ENCODE measurements around the gene ATOH8.

ATOH8 gene

GRCh38 chr2:85755122-85756027 lies 1.6 kb downstream of the ATOH8 start:
- no CpG with 5 or more reads among the region's 33 CpGs for WGBS (ENCODE audit: insufficient coverage, insufficient read length)
- Histone ChIP-seq H3K9me3 (ENCODE audit: control insufficient read depth, insufficient read depth, low read length) (no peaks in the 10 kb centered on the region), H3K27me3 (ENCODE audit: control insufficient read depth, insufficient read depth, low read length) (peaks cover 44% of the 10 kb centered on the region), H3K4me3 (ENCODE audit: low read length) (peak overlapping the region; percentile 85; the same call in 1 of the 2 replicates), H3K36me3 (ENCODE audit: control insufficient read depth, insufficient read depth, low read length) (no peaks in the 10 kb centered on the region), H3K27ac (ENCODE audit: low read length) (no peak overlapping the region), H3K4me1 (ENCODE audit: control insufficient read depth, insufficient read depth, low read length) (no peaks in the 10 kb centered on the region; the same call in 1 of the 2 replicates)
- no peak for DNase-seq (ENCODE audit: low read depth, low spot score)

DNA sequence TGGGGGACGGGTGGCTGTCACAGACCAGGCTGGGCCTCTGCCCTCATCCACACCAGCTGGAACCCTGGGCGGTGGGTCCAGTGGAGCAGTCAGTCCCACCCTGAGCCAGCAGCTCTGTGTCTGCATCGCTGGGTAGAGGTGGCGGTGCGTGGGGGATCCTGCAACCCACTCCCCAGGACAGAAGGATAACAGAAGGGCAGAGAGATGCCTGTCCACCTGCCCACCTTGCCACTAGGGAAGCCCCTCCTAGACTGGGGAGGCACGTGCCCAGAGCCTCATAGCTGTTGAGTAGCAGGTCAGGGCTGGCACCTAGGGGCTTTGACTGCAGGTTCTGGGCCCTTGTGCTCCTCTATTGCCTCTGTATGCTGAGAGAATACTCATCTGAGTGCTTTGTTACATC lies 2.4 kb downstream of the ATOH8 start:
- Histone ChIP-seq H3K4me1 (ENCODE audit: control insufficient read depth, insufficient read depth, low read length) (no peaks in the 10 kb centered on the region; the same call in 1 of the 2 replicates), H3K9me3 (ENCODE audit: control insufficient read depth, insufficient read depth, low read length) (no peaks in the 10 kb centered on the region), H3K36me3 (ENCODE audit: control insufficient read depth, insufficient read depth, low read length) (no peaks in the 10 kb centered on the region), H3K27ac (ENCODE audit: low read length) (no peak overlapping the region), H3K4me3 (ENCODE audit: low read length) (no peak overlapping the region), H3K27me3 (ENCODE audit: control insufficient read depth, insufficient read depth, low read length) (peaks cover 43% of the 10 kb centered on the region)
- no CpG with 5 or more reads among the region's 6 CpGs for WGBS (ENCODE audit: insufficient coverage, insufficient read length)
- DNase-seq (ENCODE audit: low read depth, low spot score), result no peak

GRCh38 chr2:85756822-85757435 lies 3.1 kb downstream of the ATOH8 start:
- Histone ChIP-seq H3K9me3 (ENCODE audit: control insufficient read depth, insufficient read depth, low read length) (no peaks in the 10 kb centered on the region), H3K36me3 (ENCODE audit: control insufficient read depth, insufficient read depth, low read length) (no peaks in the 10 kb centered on the region), H3K4me3 (ENCODE audit: low read length) (no peak overlapping the region), H3K27me3 (ENCODE audit: control insufficient read depth, insufficient read depth, low read length) (peaks cover 36% of the 10 kb centered on the region), H3K27ac (ENCODE audit: low read length) (no peak overlapping the region), H3K4me1 (ENCODE audit: control insufficient read depth, insufficient read depth, low read length) (no peaks in the 10 kb centered on the region; the same call in 1 of the 2 replicates)
- WGBS (ENCODE audit: insufficient coverage, insufficient read length), result no CpG with 5 or more reads among the region's 9 CpGs
- no peak for DNase-seq (ENCODE audit: low read depth, low spot score)

- no CpG with 5 or more reads among the region's 5 CpGs for WGBS (ENCODE audit: insufficient coverage, insufficient read length)
- no peak overlapping the region for H3K27ac ChIP-seq (ENCODE audit: low read length)
- no peak for DNase-seq (ENCODE audit: low read depth, low spot score)
- no peaks in the 10 kb centered on the region; the same call in 1 of the 2 replicates for H3K4me1 ChIP-seq (ENCODE audit: control insufficient read depth, insufficient read depth, low read length)
- H3K36me3 ChIP-seq (ENCODE audit: control insufficient read depth, insufficient read depth, low read length), result no peaks in the 10 kb centered on the region
- no peak overlapping the region for H3K4me3 ChIP-seq (ENCODE audit: low read length)
- H3K27me3 ChIP-seq (ENCODE audit: control insufficient read depth, insufficient read depth, low read length), result peaks cover 26% of the 10 kb centered on the region
- no peaks in the 10 kb centered on the region for H3K9me3 ChIP-seq (ENCODE audit: control insufficient read depth, insufficient read depth, low read length)
These were observed 4.1 kb downstream of the ATOH8 start for GRCh38 chr2:85757860-85758259.

DNA sequence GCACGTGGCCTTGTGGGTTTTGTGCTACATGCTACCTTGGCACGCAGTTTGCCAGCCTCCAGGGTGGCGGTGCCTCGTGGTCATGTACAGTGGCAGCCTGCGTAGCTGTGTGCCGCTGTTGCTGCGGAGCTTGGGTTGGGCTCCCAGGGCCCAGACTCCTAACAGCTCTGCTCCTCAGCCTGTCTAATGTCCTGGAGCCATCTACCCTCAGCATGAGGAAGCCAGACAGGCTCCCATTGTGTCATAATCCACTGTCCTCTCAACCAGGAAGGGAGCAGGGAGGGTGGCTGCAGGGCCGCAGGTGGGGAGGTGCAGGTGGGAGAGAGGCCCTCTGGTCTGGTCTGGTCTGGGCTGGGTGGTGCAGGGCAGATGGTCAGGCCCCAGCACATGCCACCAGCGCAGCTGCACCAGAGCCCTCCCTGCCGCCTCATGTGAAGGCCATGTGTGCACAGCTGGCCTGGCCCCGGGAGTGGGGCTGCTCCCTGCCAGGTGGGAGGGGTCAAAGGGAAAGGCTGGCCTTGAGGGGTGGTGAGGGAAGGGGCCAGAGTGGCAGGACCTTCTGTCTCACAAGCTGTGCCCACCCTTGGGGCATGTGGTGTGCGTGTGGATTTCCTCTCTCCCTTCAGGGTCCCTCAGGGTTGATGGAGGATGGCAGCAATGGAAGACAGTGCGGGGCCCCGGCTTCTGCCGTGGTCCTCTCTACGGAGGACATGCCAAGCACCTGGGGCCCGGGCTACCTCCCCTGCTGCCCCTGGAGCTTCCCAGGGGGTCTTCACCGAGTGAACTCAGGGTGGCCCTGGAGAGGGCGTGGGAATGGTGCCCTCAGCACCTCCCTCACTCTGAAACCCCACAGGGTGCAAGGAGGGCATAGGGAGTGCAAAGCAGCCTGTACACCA lies 4.8 kb downstream of the ATOH8 start:
- Histone ChIP-seq H3K4me3 (ENCODE audit: low read length) (no peak overlapping the region), H3K4me1 (ENCODE audit: control insufficient read depth, insufficient read depth, low read length) (no peaks in the 10 kb centered on the region; the same call in 1 of the 2 replicates), H3K9me3 (ENCODE audit: control insufficient read depth, insufficient read depth, low read length) (no peaks in the 10 kb centered on the region), H3K27ac (ENCODE audit: low read length) (no peak overlapping the region), H3K27me3 (ENCODE audit: control insufficient read depth, insufficient read depth, low read length) (peaks cover 22% of the 10 kb centered on the region), H3K36me3 (ENCODE audit: control insufficient read depth, insufficient read depth, low read length) (no peaks in the 10 kb centered on the region)
- no peak for DNase-seq (ENCODE audit: low read depth, low spot score)
- WGBS (ENCODE audit: insufficient coverage, insufficient read length), result no CpG with 5 or more reads among the region's 19 CpGs

GRCh38 chr2:85759257-85759613 lies 5.4 kb downstream of the ATOH8 start:
- peaks cover 22% of the 10 kb centered on the region for H3K27me3 ChIP-seq (ENCODE audit: control insufficient read depth, insufficient read depth, low read length)
- no peak for DNase-seq (ENCODE audit: low read depth, low spot score)
- no CpG with 5 or more reads among the region's 5 CpGs for WGBS (ENCODE audit: insufficient coverage, insufficient read length)

DNA sequence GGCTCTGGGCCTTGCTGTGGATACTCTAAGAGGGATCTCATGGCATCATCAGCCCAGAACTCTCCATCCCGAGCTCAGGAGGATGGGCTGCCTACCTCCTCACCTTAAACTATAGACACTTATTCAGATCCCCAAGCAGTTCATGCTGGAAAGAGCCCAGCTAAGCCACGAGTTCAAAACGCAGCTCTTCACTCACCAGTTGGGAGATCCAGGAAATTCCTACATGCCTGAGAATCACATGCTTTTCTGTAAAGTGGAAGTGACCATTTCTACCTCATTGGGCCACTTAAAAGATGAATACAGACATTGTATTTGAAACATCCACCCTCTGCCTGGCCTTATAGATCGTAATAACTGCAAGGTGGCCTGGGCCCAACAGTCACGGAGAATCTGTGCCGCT lies 6.6 kb downstream of the ATOH8 start:
- Histone ChIP-seq H3K4me1 (ENCODE audit: control insufficient read depth, insufficient read depth, low read length) (peaks cover 3% of the 10 kb centered on the region; the same call in 1 of the 2 replicates), H3K27me3 (ENCODE audit: control insufficient read depth, insufficient read depth, low read length) (peaks cover 16% of the 10 kb centered on the region), H3K27ac (ENCODE audit: low read length) (no peak overlapping the region), H3K4me3 (ENCODE audit: low read length) (no peak overlapping the region), H3K36me3 (ENCODE audit: control insufficient read depth, insufficient read depth, low read length) (no peaks in the 10 kb centered on the region), H3K9me3 (ENCODE audit: control insufficient read depth, insufficient read depth, low read length) (no peaks in the 10 kb centered on the region)
- no CpG with 5 or more reads among the region's 6 CpGs for WGBS (ENCODE audit: insufficient coverage, insufficient read length)
- DNase-seq (ENCODE audit: low read depth, low spot score), result no peak

More at GRCh38 chr2:85759257-85759613, 5.4 kb downstream of the ATOH8 start:
- Histone ChIP-seq H3K9me3 (ENCODE audit: control insufficient read depth, insufficient read depth, low read length) (no peaks in the 10 kb centered on the region), H3K4me1 (ENCODE audit: control insufficient read depth, insufficient read depth, low read length) (no peaks in the 10 kb centered on the region; the same call in 1 of the 2 replicates), H3K4me3 (ENCODE audit: low read length) (no peak overlapping the region), H3K36me3 (ENCODE audit: control insufficient read depth, insufficient read depth, low read length) (no peaks in the 10 kb centered on the region), H3K27ac (ENCODE audit: low read length) (no peak overlapping the region)

GRCh38 chr2:85760872-85761271 lies 7.1 kb downstream of the ATOH8 start:
- H3K27me3 ChIP-seq (ENCODE audit: control insufficient read depth, insufficient read depth, low read length), result peaks cover 14% of the 10 kb centered on the region
- WGBS (ENCODE audit: insufficient coverage, insufficient read length), result no CpG with 5 or more reads among the region's 8 CpGs

DNA sequence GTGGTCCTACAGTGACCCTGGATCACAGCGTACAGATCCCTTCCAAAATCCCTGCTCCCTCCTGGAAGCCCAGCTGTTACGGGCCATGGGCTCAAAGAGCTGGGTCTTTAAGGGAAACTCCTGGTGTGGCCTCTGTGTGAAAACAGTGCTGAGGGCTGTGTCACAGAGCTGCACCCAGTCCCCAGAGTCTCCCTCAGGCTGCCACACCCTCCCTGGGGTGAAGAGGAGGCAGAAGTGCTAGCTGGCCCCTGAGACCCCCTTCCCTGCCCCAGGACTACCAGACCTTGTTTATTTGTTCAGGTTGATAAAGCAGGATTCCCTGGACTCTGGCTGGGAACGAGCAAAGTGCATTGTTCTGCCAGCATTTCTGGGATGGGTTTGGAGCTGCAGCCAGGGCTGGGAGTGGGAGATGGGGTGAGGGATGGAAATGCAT lies 7.7 kb downstream of the ATOH8 start:
- no peak overlapping the region for H3K27ac ChIP-seq (ENCODE audit: low read length)
- H3K27me3 ChIP-seq (ENCODE audit: control insufficient read depth, insufficient read depth, low read length), result peaks cover 8% of the 10 kb centered on the region
- no peaks in the 10 kb centered on the region for H3K36me3 ChIP-seq (ENCODE audit: control insufficient read depth, insufficient read depth, low read length)
- peaks cover 5% of the 10 kb centered on the region for H3K4me1 ChIP-seq (ENCODE audit: control insufficient read depth, insufficient read depth, low read length)
- no CpG with 5 or more reads among the region's 3 CpGs for WGBS (ENCODE audit: insufficient coverage, insufficient read length)
- H3K4me3 ChIP-seq (ENCODE audit: low read length), result no peak overlapping the region
- no peak for DNase-seq (ENCODE audit: low read depth, low spot score)
- no peaks in the 10 kb centered on the region for H3K9me3 ChIP-seq (ENCODE audit: control insufficient read depth, insufficient read depth, low read length)

More at GRCh38 chr2:85760872-85761271, 7.1 kb downstream of the ATOH8 start:
- Histone ChIP-seq H3K4me3 (ENCODE audit: low read length) (no peak overlapping the region), H3K4me1 (ENCODE audit: control insufficient read depth, insufficient read depth, low read length) (peaks cover 4% of the 10 kb centered on the region), H3K27ac (ENCODE audit: low read length) (no peak overlapping the region), H3K9me3 (ENCODE audit: control insufficient read depth, insufficient read depth, low read length) (no peaks in the 10 kb centered on the region), H3K36me3 (ENCODE audit: control insufficient read depth, insufficient read depth, low read length) (no peaks in the 10 kb centered on the region)
- no peak for DNase-seq (ENCODE audit: low read depth, low spot score)

GRCh38 chr2:85761946-85762345 lies 8.2 kb downstream of the ATOH8 start:
- Histone ChIP-seq H3K4me1 (ENCODE audit: control insufficient read depth, insufficient read depth, low read length) (peaks cover 7% of the 10 kb centered on the region), H3K4me3 (ENCODE audit: low read length) (no peak overlapping the region), H3K27ac (ENCODE audit: low read length) (no peak overlapping the region), H3K9me3 (ENCODE audit: control insufficient read depth, insufficient read depth, low read length) (no peaks in the 10 kb centered on the region), H3K36me3 (ENCODE audit: control insufficient read depth, insufficient read depth, low read length) (no peaks in the 10 kb centered on the region), H3K27me3 (ENCODE audit: control insufficient read depth, insufficient read depth, low read length) (peaks cover 4% of the 10 kb centered on the region)
- no CpG with 5 or more reads among the region's 4 CpGs for WGBS (ENCODE audit: insufficient coverage, insufficient read length)
- DNase-seq (ENCODE audit: low read depth, low spot score), result no peak

All from iPS DF 6.9 (cell line).